ENCODE measurements around the gene VWA5B2. TPM values are rescaled to one million over a fixed set of nuclear protein-coding genes. Genes with fewer than 3 reads are reported as not detected.

VWA5B2 gene
- total and polyA plus RNA-seq, 2 of the 4 experiments (the other 2 are of a cell fraction), result not detected

GRCh38 chr3:184203526-184203925, 25.9 kb upstream of the VWA5B2 start:
- H2BK120ac ChIP-seq (ENCODE audit: low read depth, low read length), result no peak overlapping the region
- no peak overlapping the region for H4K8ac ChIP-seq (ENCODE audit: low read depth in 2 of 2, low read length in 2 of 2)
- no TSS peak for BruUV-seq (replicated peaks)
- no peak overlapping the region for H3K27ac ChIP-seq (ENCODE audit: insufficient read depth, low read length)
- no peak overlapping the region for H2AK5ac ChIP-seq (ENCODE audit: low read depth, low read length)
- dilution Hi-C loops (cut with HindIII; ENCODE audit: low sequenced_read_pairs, unreplicated experiment) (no loop called here), in situ Hi-C loops (cut with MboI; ENCODE audit: low sequenced_read_pairs) (no loop called here), intact Hi-C loops (cut with micrococcal nuclease) (no loop called here)
- H2BK15ac ChIP-seq (ENCODE audit: low read depth, low read length), result no peak overlapping the region
- H3K36me3 ChIP-seq (ENCODE audit: control insufficient read depth, insufficient read depth, low read length), result no peaks in the 10 kb centered on the region
- no peak for ATAC-seq (ENCODE audit: low read depth)
- WGBS, 2 experiments (ENCODE audit: extremely low coverage in 2 of 2, insufficient read length in 1 of 2), result 65% methylated on average over 8 of the region's 8 CpGs; no CpG with 5 or more reads in 1 of the 2 experiments
- no peak overlapping the region for H3K9ac ChIP-seq (ENCODE audit: low read depth, low read length)
- no peak overlapping the region for H3K56ac ChIP-seq (ENCODE audit: extremely low read depth, insufficient read depth, low read length)
- no peak overlapping the region for H3K23ac ChIP-seq (ENCODE audit: low read depth, low read length)
- no peak overlapping the region for H4K91ac ChIP-seq (ENCODE audit: insufficient read depth, low read depth, low read length)
- no peak overlapping the region for H3K14ac ChIP-seq (replicated peaks; ENCODE audit: low read depth, low read length)
- no peak overlapping the region for H3K4ac ChIP-seq (ENCODE audit: low read depth, low read length)
- CTCF ChIA-PET, result no interaction called here
- no peak for TF ChIP-seq CEBPB (IDR thresholded peaks at IDR 0.05; ENCODE audit: low read depth, low read length)
- TF ChIP-seq RAD21 (IDR thresholded peaks at IDR 0.05; ENCODE audit: low read length), result no peak
- TF ChIP-seq MAFK (IDR thresholded peaks at IDR 0.05; ENCODE audit: low read depth, low read length), result no peak
- no peak for TF ChIP-seq FOS (IDR thresholded peaks at IDR 0.05; ENCODE audit: low read depth, low read length)
- TF ChIP-seq ELK1 (IDR thresholded peaks at IDR 0.05; ENCODE audit: borderline replicate concordance, low read depth, low read length), result no peak
- no peak for TF ChIP-seq MXI1 (IDR thresholded peaks at IDR 0.05; ENCODE audit: borderline replicate concordance, low read depth, low read length)
- no peak for TF ChIP-seq CHD1 (IDR thresholded peaks at IDR 0.05; ENCODE audit: low read depth, low read length)
- no peak for TF ChIP-seq BHLHE40 (IDR thresholded peaks at IDR 0.05; ENCODE audit: low read depth, low read length)
- TF ChIP-seq USF2 (IDR thresholded peaks at IDR 0.05; ENCODE audit: low read depth, low read length), result no peak
- TF ChIP-seq RFX5 (IDR thresholded peaks at IDR 0.05; ENCODE audit: low read depth, low read length), result no peak
- TF ChIP-seq MAZ (IDR thresholded peaks at IDR 0.05; ENCODE audit: borderline replicate concordance, low read depth, low read length), result no peak
- no peak for TF ChIP-seq POLR2A (IDR thresholded peaks at IDR 0.05; ENCODE audit: low read depth, low read length)
- no peak for TF ChIP-seq SMC3 (IDR thresholded peaks at IDR 0.05; ENCODE audit: low read depth, low read length)
- no peak for TF ChIP-seq NFE2L2 (IDR thresholded peaks at IDR 0.05; ENCODE audit: low read depth, low read length)
- H3K27me3 ChIP-seq (ENCODE audit: control insufficient read depth, insufficient read depth, low read length), result peaks cover 20% of the 10 kb centered on the region
- H2BK5ac ChIP-seq (ENCODE audit: low read depth, low read length, poor library complexity, severe bottlenecking), result no peak overlapping the region
- no peaks in the 10 kb centered on the region for H4K20me1 ChIP-seq (ENCODE audit: insufficient read depth, low read length)
- no peaks in the 10 kb centered on the region for H3K9me1 ChIP-seq (ENCODE audit: insufficient read depth, low read length)
- H3K79me1 ChIP-seq (ENCODE audit: low read depth in 1 of 2, low read length in 2 of 2), result no peaks in the 10 kb centered on the region
- H3K4me2 ChIP-seq (ENCODE audit: low read depth, low read length), result no peak overlapping the region
- no peak overlapping the region for H2AK9ac ChIP-seq (replicated peaks; ENCODE audit: low read depth, low read length, poor library complexity)
- H3K4me3 ChIP-seq (ENCODE audit: insufficient read depth, low read depth, low read length), result no peak overlapping the region
- no peak overlapping the region for H3K18ac ChIP-seq (ENCODE audit: low read depth, low read length)
- no peak overlapping the region for H4K5ac ChIP-seq (ENCODE audit: low read depth, low read length)
- H3K9me3 ChIP-seq (ENCODE audit: control insufficient read depth, insufficient read depth, low read length), result no peaks in the 10 kb centered on the region
- no peak overlapping the region for H2BK20ac ChIP-seq (ENCODE audit: low read depth, low read length)
- POLR2A ChIA-PET (ENCODE audit: unreplicated experiment), result interaction anchor here (1.1 kb wide), 1 partner anchor 27 kb away, joined by 3 read pairs; no protein-coding TSS in a partner anchor
- no peak overlapping the region for H2AFZ ChIP-seq (replicated peaks; ENCODE audit: low read length, poor library complexity)
- DNase-seq, result no peak
- H3K4me1 ChIP-seq (ENCODE audit: control insufficient read depth, insufficient read depth, low read length), result no peaks in the 10 kb centered on the region
